ENCODE data around the gene VAV2.
"Not testable (repeated sequence)": the region's sequence is repeated elsewhere in the genome, so short reads cannot be mapped to it uniquely, and the experiment has no call there.

The VAV2 gene

DNA sequence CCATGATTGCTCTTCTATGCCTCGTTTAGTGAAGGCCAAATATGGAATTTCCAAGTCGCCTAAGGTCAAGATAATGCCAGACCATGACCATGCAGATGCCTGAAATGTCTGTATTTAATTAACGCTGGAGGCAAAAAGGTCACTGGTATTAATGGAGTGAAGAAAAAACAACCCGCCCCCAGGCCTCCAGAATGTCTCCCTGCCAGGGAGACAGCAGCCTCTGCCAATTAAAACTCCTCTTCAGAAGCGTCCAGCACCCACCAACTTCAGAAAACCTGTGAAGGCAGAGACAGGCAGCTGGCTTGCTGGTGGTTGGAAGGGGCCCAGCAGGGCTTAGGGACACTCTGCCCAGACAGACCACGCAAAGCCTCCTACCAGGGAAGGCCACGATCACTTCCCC is 94.4 kb downstream of the VAV2 start:
- H3K9ac ChIP-seq (ENCODE audit: low read length), result no peak overlapping the region
- H2BK120ac ChIP-seq (ENCODE audit: low read depth, low read length), result no peak overlapping the region
- no peak overlapping the region for H2BK5ac ChIP-seq (ENCODE audit: low read length)
- H3K79me2 ChIP-seq (ENCODE audit: control insufficient read depth, insufficient read depth, low read length), result no peaks in the 10 kb centered on the region
- no peak overlapping the region for H3K4ac ChIP-seq (ENCODE audit: low read depth, low read length)
- no peak overlapping the region for H4K5ac ChIP-seq (ENCODE audit: low read length)
- no peak overlapping the region for H2AK5ac ChIP-seq (ENCODE audit: low read length)
- no peak overlapping the region for H4K8ac ChIP-seq (ENCODE audit: low read depth, low read length)
- H3K27me3 ChIP-seq (ENCODE audit: insufficient read depth, low read length, poor library complexity), result no peaks in the 10 kb centered on the region
- WGBS (ENCODE audit: extremely low coverage, insufficient coverage, low lambda C conversion rate), result no CpG with 5 or more reads among the region's 7 CpGs
- H3K27ac ChIP-seq (ENCODE audit: low read depth, low read length), result no peak overlapping the region
- no peak overlapping the region for H3K23ac ChIP-seq (ENCODE audit: low read length)
- peaks cover 1% of the 10 kb centered on the region for H3K79me1 ChIP-seq (ENCODE audit: low read length)
- no peak overlapping the region for H3K18ac ChIP-seq (ENCODE audit: low read length)
- H3K4me3 ChIP-seq (ENCODE audit: low read length), result no peak overlapping the region
- no peak overlapping the region for H3K56ac ChIP-seq (ENCODE audit: low read length)
- no peaks in the 10 kb centered on the region for H3K4me1 ChIP-seq (ENCODE audit: control insufficient read depth, low read depth, low read length)
- no peaks in the 10 kb centered on the region for H3K36me3 ChIP-seq (ENCODE audit: control insufficient read depth, insufficient read depth, low read length)
- no peak overlapping the region for H3K4me2 ChIP-seq (ENCODE audit: low read length)
- DNase-seq, result no peak
- no peak overlapping the region for H2BK15ac ChIP-seq (replicated peaks; ENCODE audit: low read depth)

DNA sequence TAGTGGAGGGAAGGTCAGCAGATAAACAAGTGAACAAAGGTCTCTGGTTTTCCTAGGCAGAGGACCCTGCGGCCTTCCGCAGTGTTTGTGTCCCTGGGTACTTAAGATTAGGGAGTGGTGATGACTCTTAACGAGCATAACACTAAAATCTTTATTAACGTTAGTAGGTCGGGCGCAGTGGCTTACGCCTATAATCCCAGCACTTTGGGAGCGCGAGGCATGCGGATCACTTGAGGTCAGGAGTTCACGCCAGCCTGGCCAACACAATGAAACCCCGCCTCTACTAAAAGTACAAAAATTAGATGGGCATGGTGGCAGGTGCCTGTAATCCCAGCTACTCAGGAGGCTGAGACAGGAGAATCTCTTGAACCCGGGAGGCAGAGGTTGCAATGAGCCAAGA is 96.1 kb downstream of the VAV2 start:
- not testable (repeated sequence) for H4K5ac ChIP-seq (ENCODE audit: low read length); H3K56ac ChIP-seq (ENCODE audit: low read length); DNase-seq; H3K18ac ChIP-seq (ENCODE audit: low read length); H2BK15ac ChIP-seq (replicated peaks; ENCODE audit: low read depth); H3K27me3 ChIP-seq (ENCODE audit: insufficient read depth, low read length, poor library complexity); H2BK120ac ChIP-seq (ENCODE audit: low read depth, low read length); H3K4ac ChIP-seq (ENCODE audit: low read depth, low read length); H3K79me1 ChIP-seq (ENCODE audit: low read length); H3K9ac ChIP-seq (ENCODE audit: low read length); H3K23ac ChIP-seq (ENCODE audit: low read length); H3K36me3 ChIP-seq (ENCODE audit: control insufficient read depth, insufficient read depth, low read length); H3K4me3 ChIP-seq (ENCODE audit: low read length); H4K8ac ChIP-seq (ENCODE audit: low read depth, low read length); H3K27ac ChIP-seq (ENCODE audit: low read depth, low read length); H2BK5ac ChIP-seq (ENCODE audit: low read length); H3K4me1 ChIP-seq (ENCODE audit: control insufficient read depth, low read depth, low read length); H3K79me2 ChIP-seq (ENCODE audit: control insufficient read depth, insufficient read depth, low read length); H2AK5ac ChIP-seq (ENCODE audit: low read length); H3K4me2 ChIP-seq (ENCODE audit: low read length)
- no CpG with 5 or more reads among the region's 13 CpGs for WGBS (ENCODE audit: extremely low coverage, insufficient coverage, low lambda C conversion rate)

- no peak for DNase-seq
- Histone ChIP-seq H3K9ac (ENCODE audit: low read length) (no peak overlapping the region), H2BK120ac (ENCODE audit: low read depth, low read length) (no peak overlapping the region), H3K4me2 (ENCODE audit: low read length) (no peak overlapping the region), H3K18ac (ENCODE audit: low read length) (no peak overlapping the region), H3K36me3 (ENCODE audit: control insufficient read depth, insufficient read depth, low read length) (no peaks in the 10 kb centered on the region), H3K4me1 (ENCODE audit: control insufficient read depth, low read depth, low read length) (no peaks in the 10 kb centered on the region), H2BK5ac (ENCODE audit: low read length) (no peak overlapping the region), H3K79me2 (ENCODE audit: control insufficient read depth, insufficient read depth, low read length) (no peaks in the 10 kb centered on the region), H3K27ac (ENCODE audit: low read depth, low read length) (no peak overlapping the region), H4K5ac (ENCODE audit: low read length) (no peak overlapping the region), H3K27me3 (ENCODE audit: insufficient read depth, low read length, poor library complexity) (no peaks in the 10 kb centered on the region), H3K4ac (ENCODE audit: low read depth, low read length) (no peak overlapping the region), H3K79me1 (ENCODE audit: low read length) (no peaks in the 10 kb centered on the region), H2AK5ac (ENCODE audit: low read length) (no peak overlapping the region), H3K4me3 (ENCODE audit: low read length) (no peak overlapping the region), H3K56ac (ENCODE audit: low read length) (no peak overlapping the region), H2BK15ac (replicated peaks; ENCODE audit: low read depth) (no peak overlapping the region), H3K23ac (ENCODE audit: low read length) (no peak overlapping the region), H4K8ac (ENCODE audit: low read depth, low read length) (no peak overlapping the region)
- WGBS (ENCODE audit: extremely low coverage, insufficient coverage, low lambda C conversion rate), result no CpG with 5 or more reads among the region's 11 CpGs
Measured at GRCh38 chr9:133895335-133895734, 96.8 kb downstream of the VAV2 start.

DNA sequence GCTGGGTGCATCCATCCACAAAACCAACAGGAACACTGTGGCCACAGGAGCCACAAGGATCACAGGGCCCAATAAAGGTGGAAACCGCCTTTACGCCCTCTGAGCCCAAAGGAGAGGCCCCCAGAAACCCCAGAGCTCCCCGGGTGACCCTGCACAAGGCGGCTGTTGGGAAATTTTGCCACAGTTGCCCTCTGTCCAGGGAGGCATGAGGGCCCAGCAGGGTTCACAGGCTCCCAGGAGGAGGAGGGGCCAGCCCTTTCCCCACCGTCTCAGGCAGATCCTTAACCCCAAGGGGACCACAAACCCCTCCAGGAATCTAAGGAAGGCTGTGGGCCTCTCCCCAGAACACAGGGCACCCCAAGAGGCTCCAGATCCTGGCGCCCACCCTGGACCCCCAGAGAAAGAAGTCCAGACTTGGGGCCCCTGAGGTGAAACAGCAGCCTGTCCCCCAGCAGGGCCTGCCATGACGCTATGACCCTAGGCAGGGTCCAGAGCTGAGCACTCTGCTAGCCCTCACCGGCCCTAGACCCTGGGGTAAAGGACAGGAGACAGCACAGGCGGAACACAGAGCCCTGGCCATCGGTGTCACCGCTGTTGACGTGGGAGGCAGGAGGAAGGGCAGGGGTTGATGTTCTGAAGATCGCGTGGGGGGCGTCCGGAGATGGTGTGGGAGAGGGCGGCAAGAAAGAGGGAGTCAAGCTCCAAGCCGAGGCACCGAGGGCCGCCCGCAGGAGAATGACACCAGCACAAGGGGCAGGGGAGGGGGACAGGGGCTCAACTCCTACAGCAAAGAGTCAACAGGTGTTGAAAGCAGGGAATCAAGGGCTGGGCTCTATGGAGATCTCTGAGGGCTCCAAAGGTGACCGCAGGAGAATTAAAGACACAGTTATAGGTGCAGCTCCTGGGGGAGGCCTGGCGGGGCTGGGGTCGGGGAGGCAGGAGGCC is 97.5 kb downstream of the VAV2 start:
- H3K27ac ChIP-seq (ENCODE audit: low read depth, low read length), result no peak overlapping the region
- H3K79me1 ChIP-seq (ENCODE audit: low read length), result no peaks in the 10 kb centered on the region
- no peak overlapping the region for H2BK15ac ChIP-seq (replicated peaks; ENCODE audit: low read depth)

DNA sequence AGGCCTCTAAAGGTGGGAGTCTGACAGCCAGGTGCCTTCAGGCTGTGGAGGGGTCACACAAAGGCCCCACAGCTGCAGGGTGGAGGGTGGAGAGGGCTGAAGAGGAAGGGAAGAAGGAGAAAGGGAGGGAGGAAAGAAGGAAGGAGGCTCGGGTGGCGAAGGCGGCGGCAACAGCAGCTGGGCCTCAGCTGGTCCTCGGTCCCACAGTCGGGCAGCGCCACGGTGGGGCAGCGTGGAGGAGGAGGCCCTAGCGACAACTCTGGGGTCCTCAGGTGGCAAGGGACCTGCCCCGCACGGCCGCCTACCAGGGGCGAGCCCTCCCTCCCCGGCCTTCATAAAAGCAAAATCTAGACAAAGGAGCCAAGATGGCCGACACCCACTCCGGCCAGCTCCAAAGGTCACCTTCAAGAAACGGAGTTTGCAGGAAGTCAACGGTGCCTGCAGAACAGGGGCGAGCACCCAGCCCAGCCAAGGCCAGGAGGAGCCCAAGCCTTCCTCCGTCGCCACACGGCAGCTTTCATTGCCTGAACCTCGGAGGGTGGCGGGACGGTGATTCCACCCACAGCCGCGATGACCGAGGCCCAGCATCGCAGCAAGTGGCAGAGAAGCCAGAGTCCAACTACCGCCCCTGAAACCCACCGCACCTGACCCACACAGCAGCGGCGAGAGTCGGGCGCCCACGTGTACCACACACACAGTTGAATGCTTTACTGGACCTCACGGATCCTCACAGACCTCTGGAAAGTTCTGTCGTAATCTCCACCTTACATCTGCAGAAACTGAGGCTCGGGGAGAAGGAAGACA is 98.7 kb downstream of the VAV2 start:
- no peak overlapping the region for H3K56ac ChIP-seq (ENCODE audit: low read length)
- H3K27ac ChIP-seq (ENCODE audit: low read depth, low read length), result no peak overlapping the region
- no peaks in the 10 kb centered on the region for H3K27me3 ChIP-seq (ENCODE audit: insufficient read depth, low read length, poor library complexity)

More for the DNA sequence above, 97.5 kb downstream of the VAV2 start:
- no peak overlapping the region for H2BK120ac ChIP-seq (ENCODE audit: low read depth, low read length)
- H3K4me3 ChIP-seq (ENCODE audit: low read length), result no peak overlapping the region
- no peak overlapping the region for H3K4ac ChIP-seq (ENCODE audit: low read depth, low read length)
- H3K56ac ChIP-seq (ENCODE audit: low read length), result no peak overlapping the region
- H2BK5ac ChIP-seq (ENCODE audit: low read length), result no peak overlapping the region
- no peaks in the 10 kb centered on the region for H3K27me3 ChIP-seq (ENCODE audit: insufficient read depth, low read length, poor library complexity)
- H2AK5ac ChIP-seq (ENCODE audit: low read length), result no peak overlapping the region
- WGBS (ENCODE audit: extremely low coverage, insufficient coverage, low lambda C conversion rate), result no CpG with 5 or more reads among the region's 24 CpGs
- no peak overlapping the region for H3K18ac ChIP-seq (ENCODE audit: low read length)
- no peak overlapping the region for H4K5ac ChIP-seq (ENCODE audit: low read length)
- no peak overlapping the region for H3K4me2 ChIP-seq (ENCODE audit: low read length)
- no peaks in the 10 kb centered on the region for H3K4me1 ChIP-seq (ENCODE audit: control insufficient read depth, low read depth, low read length)
- H3K9ac ChIP-seq (ENCODE audit: low read length), result no peak overlapping the region
- H3K79me2 ChIP-seq (ENCODE audit: control insufficient read depth, insufficient read depth, low read length), result no peaks in the 10 kb centered on the region
- no peak for DNase-seq
- H3K36me3 ChIP-seq (ENCODE audit: control insufficient read depth, insufficient read depth, low read length), result no peaks in the 10 kb centered on the region
- H3K23ac ChIP-seq (ENCODE audit: low read length), result no peak overlapping the region
- H4K8ac ChIP-seq (ENCODE audit: low read depth, low read length), result no peak overlapping the region

More for the DNA sequence above, 98.7 kb downstream of the VAV2 start:
- Histone ChIP-seq H3K9ac (ENCODE audit: low read length) (no peak overlapping the region), H3K4me2 (ENCODE audit: low read length) (no peak overlapping the region), H4K5ac (ENCODE audit: low read length) (no peak overlapping the region), H2BK120ac (ENCODE audit: low read depth, low read length) (no peak overlapping the region), H3K4me1 (ENCODE audit: control insufficient read depth, low read depth, low read length) (no peaks in the 10 kb centered on the region), H3K4ac (ENCODE audit: low read depth, low read length) (no peak overlapping the region), H2BK15ac (replicated peaks; ENCODE audit: low read depth) (no peak overlapping the region), H3K18ac (ENCODE audit: low read length) (no peak overlapping the region), H2BK5ac (ENCODE audit: low read length) (no peak overlapping the region), H3K36me3 (ENCODE audit: control insufficient read depth, insufficient read depth, low read length) (no peaks in the 10 kb centered on the region), H3K79me1 (ENCODE audit: low read length) (no peaks in the 10 kb centered on the region), H3K79me2 (ENCODE audit: control insufficient read depth, insufficient read depth, low read length) (no peaks in the 10 kb centered on the region), H2AK5ac (ENCODE audit: low read length) (no peak overlapping the region), H4K8ac (ENCODE audit: low read depth, low read length) (no peak overlapping the region), H3K23ac (ENCODE audit: low read length) (no peak overlapping the region), H3K4me3 (ENCODE audit: low read length) (no peak overlapping the region)
- no CpG with 5 or more reads among the region's 40 CpGs for whole genome bisulfite sequencing (ENCODE audit: extremely low coverage, insufficient coverage, low lambda C conversion rate)
- DNase-seq, result no peak

Data from mesendoderm (in vitro differentiated cells).